Measurements from ENCODE around the gene TFEB.

The TFEB gene

GRCh38 chr6:41708856-41709255 is 26.6 kb downstream of the TFEB start:
- FAIRE-seq (no peak), DNase-seq (ENCODE audit: insufficient read length, low spot score) (no peak)

- DNase-seq (ENCODE audit: insufficient read length, low spot score): no peak
- no peak for FAIRE-seq
Measured at GRCh38 chr6:41707565-41708200, 27.7 kb downstream of the TFEB start.

GRCh38 chr6:41706876-41707564 is 28.4 kb downstream of the TFEB start:
- DNase-seq (ENCODE audit: insufficient read length, low spot score) (no peak), FAIRE-seq (no peak)

GRCh38 chr6:41705996-41706835 is 29.2 kb downstream of the TFEB start:
- FAIRE-seq (no peak), DNase-seq (ENCODE audit: insufficient read length, low spot score) (peak; percentile 71)

- no peak for DNase-seq (ENCODE audit: insufficient read length, low spot score)
Measured at GRCh38 chr6:41705311-41705995, 30.0 kb downstream of the TFEB start.

GRCh38 chr6:41704656-41705310 is 30.6 kb downstream of the TFEB start:
- DNase-seq (ENCODE audit: insufficient read length, low spot score) (no peak), FAIRE-seq (no peak)

More at GRCh38 chr6:41705311-41705995, 30.0 kb downstream of the TFEB start:
- no peak for FAIRE-seq

- FAIRE-seq (no peak), DNase-seq (ENCODE audit: insufficient read length, low spot score) (no peak)
Measured at GRCh38 chr6:41704028-41704427, 31.4 kb downstream of the TFEB start.

GRCh38 chr6:41702771-41703494 is 32.5 kb downstream of the TFEB start:
- DNase-seq (ENCODE audit: insufficient read length, low spot score): no peak
- no peak for FAIRE-seq

GRCh38 chr6:41702089-41702745 is 33.2 kb downstream of the TFEB start:
- DNase-seq (ENCODE audit: insufficient read length, low spot score) (no peak), FAIRE-seq (no peak)

- no peak for FAIRE-seq
- no peak for DNase-seq (ENCODE audit: insufficient read length, low spot score)
Measured at GRCh38 chr6:41700463-41701347, 34.7 kb downstream of the TFEB start.

GRCh38 chr6:41699063-41699462 is 36.3 kb downstream of the TFEB start:
- DNase-seq (ENCODE audit: insufficient read length, low spot score): no peak
- peak; percentile 58 for FAIRE-seq

- FAIRE-seq: peak; percentile 77
- DNase-seq (ENCODE audit: insufficient read length, low spot score): peak; percentile 77
Measured at GRCh38 chr6:41697861-41698781, 37.3 kb downstream of the TFEB start.

GRCh38 chr6:41696788-41697187 is 38.6 kb downstream of the TFEB start:
- DNase-seq (ENCODE audit: insufficient read length, low spot score): no peak

GRCh38 chr6:41695825-41696224 is 39.6 kb downstream of the TFEB start:
- FAIRE-seq (no peak), DNase-seq (ENCODE audit: insufficient read length, low spot score) (no peak)

More at GRCh38 chr6:41696788-41697187, 38.6 kb downstream of the TFEB start:
- peak; percentile 16 for FAIRE-seq

GRCh38 chr6:41694815-41695526 is 40.4 kb downstream of the TFEB start:
- DNase-seq (ENCODE audit: insufficient read length, low spot score) (no peak), FAIRE-seq (no peak)
